HG02610 (cell line): Measurements from ENCODE around the gene BRD4.
"Not testable (repeated sequence)": the region's sequence is repeated elsewhere in the genome, so short reads cannot be mapped to it uniquely, and the experiment has no call there.

Experiments used
- ATAC-seq: cut with Tn5 transposase; IDR thresholded peaks from one replicate; pipeline ENCODE4 v1.9.1; 2021; ENCODE audit warnings: mild to moderate bottlenecking, moderate library complexity; ENCODE audit not compliant: unreplicated experiment

BRD4 gene

DNA sequence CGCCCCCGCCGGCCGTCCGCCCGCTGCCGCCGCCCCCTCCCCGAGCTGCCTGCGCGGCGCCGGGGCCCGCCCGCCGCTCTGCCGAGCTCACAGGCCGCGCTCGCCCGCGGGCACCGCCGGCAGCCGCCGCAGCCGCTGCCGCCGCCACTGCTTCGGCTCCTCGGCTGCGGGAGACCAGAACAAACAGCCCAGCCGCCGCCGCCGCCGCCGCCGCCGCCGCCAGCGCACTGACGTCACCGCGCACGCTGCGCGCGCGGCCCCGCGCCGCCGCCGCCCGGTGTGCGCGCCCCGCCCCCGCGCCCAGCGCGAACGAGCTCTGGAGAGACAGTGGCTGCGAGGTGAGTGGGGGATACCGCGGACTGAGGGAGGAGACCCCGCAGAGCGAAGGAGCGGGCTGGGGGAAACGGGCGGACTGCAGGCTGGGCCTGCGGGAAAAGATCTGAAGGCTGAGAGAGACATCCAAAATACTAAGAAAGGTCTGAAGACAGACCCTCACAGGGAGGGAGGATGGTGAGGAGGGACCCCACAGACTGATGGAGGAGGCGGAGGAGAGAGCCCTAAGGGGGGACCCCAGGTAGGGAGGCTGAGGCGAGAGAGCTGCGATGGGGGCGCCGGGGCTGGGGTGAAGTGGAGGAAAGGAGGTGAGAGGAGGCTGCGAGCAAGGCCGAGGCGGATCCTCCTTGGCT is at the start of gene BRD4:
TSS of gene BRD4 (minus strand) at position 229 of the 686 bp plus-strand sequence. CDS start 59,440 bp downstream, outside the sequence.
- peak; percentile 30 for ATAC-seq

DNA sequence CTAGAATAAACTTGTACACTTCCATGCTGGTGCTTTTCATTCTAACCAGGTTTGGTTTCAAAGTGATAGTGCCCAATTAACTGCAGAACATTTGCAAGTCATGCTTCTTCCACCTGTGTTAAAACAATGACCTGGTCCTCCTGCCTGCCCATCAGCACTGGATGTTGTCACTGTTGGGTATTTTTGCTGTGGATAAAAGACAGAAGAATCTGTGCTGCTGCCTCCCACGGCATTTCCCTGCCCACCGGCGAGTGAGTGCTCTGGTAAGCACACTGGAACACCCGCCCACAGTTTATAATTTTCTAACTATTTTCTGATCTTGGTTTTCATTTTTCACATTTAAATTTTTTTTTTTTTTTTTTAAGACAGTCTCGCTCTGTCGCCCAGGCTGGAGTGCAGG is 49.5 kb upstream of the BRD4 start:
- ATAC-seq: no peak

DNA sequence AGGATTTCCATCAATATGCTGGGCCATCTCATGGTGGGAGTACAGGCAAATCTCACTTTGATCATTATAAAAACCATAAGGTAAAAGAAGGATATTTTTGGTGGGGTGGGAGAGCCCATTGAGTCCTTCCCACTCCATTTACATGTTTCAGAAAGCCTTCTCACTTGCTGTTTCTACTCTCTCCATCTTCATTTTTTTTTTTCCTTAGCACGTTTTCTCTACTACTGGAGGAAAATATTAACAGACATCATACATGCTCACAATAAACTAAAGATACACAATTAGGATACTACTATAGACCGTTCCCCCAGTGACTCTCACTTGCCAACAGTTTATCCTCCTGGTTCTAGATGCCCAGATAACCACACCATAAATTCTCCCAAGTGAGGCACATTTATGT is 49.1 kb upstream of the BRD4 start:
- ATAC-seq: no peak

DNA sequence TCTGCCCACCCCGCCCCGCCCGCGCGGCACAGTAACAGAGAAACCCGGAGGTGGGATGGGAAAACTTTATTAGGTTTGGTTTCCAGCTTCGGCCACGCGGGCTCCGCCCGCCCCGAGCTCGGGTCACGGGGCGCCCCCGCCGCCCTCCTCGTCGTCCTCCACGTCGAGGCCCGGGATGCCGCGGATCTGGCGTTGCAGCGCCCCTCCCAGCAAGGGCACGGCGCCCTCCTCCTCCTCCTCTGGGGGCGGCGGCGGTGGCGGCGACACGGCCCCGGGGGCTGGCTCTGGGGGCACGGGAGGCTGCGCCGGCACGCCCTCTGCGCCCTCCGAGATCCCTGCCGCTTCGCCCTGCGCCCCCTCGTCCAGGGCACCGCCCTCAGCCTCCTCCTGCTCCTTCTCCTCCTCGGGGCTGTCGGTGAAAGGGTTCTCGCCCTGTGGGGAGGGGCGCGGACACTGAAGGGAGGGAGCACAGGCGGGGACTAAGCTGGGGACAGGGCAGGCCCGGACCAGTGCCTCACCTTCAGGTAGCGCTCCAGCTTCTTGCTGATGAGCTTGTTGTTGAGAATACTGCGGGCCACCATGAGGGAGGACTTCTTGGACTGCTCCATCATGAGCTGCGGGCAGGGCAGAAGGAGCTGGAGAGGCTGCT is 47.8 kb upstream of the BRD4 start:
- peak; percentile 16 for ATAC-seq

DNA sequence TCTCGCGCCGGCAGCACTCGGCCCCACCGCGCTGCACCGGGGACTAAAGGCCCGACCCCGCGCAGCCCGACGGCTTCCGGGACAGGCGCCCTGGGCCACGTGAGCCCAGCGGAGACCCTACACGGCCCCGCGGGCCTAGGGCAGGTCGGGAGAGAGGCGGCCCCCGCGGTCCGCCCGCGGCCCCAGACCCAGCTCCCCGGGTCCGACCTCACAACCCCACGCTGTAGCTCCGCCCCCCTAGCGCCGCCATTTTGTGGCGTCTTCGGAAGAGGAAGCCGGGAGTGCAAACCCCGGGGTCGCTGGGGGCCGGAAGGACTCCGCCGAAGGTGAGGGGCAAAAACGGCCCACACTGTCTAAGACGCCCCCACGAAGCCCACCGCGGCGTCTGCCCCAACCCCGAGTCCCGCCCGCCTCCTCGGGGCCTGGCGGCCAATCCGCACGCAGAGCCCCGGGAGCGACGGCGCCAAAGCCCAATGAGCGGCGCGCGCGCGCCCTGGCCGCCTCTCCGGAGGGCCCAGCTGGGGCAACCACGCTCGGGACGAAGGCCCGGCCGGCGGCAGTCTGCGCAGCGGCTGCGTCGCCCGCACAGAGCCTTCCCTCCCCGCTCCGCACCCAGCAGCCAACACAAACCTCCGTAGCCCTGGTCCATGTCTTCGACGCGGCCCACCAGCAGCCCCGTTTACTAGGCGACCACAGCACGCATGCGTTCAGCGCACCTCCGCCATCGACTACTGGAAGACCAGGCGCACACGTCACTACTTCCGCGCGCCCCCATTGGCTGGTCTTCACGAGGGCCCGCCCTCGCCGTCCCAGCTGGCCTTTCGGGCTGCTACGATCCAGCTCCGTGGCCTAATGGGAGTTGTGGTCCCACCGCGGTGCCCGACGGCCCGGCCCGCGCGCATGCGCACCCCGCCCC is 47.0 kb upstream of the BRD4 start, which contains the start of gene AKAP8:
TSS of gene AKAP8 (minus strand) at position 705 of the 916 bp plus-strand sequence. CDS start at position 649, 56 bp downstream.
- ATAC-seq: peak; percentile 87

DNA sequence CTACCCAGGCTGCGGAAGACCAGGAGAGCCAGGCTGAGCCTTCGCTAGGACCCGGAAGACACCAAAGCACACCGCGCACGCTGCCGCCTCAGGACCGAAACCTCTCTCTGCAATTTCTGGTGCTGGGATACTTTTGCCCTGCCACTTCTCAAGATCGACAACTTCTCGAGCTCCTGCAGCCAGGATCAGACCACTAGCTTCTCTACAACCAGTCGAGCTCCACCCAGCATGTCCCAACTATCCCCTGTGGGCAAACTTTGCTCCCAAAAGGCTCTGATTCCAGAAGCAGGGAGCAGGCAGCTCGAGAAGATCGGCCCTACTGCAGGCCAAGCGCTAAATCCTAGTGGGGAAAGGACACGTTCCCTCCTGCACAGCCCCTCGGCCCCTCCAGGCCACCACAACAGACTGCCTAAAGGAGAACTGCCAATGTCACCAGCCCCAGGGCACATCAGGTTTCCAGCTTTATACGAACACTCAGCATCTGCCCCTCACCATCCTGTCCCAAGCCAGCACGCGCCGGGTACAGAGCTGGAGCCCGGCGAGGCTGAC is 46.3 kb upstream of the BRD4 start:
- no peak for ATAC-seq

DNA sequence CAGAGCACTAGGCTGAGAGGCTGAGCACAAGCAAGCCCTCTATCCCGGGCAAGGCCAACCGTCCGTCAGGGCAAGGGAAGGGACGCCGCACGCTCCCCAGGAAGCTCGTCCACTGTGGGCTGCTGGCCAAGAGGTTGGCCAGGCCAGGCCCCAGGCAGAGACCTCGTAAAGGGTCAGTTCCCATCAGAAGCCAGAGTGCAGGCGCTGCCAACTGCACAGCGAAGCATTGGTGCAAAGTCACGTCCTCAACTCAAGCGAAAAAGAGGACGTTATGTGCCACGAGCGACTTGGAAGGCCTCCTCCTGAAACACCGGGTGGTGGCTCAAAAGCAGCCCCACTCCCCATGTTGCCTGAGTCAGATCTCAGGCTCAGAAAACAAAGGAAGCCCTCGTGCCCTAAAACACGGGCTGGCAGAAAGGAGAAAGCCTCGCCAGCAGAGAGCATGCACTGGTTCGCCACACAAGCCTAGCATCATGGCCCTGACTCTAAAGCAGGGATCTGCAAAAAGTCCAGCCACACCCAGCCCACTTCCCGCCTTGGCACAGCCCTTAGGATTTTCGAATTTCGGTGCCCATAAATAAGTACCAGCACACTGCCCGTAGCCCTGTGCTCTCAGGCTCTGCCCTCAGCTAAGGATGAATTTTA is 42.6 kb upstream of the BRD4 start:
- no peak for ATAC-seq

DNA sequence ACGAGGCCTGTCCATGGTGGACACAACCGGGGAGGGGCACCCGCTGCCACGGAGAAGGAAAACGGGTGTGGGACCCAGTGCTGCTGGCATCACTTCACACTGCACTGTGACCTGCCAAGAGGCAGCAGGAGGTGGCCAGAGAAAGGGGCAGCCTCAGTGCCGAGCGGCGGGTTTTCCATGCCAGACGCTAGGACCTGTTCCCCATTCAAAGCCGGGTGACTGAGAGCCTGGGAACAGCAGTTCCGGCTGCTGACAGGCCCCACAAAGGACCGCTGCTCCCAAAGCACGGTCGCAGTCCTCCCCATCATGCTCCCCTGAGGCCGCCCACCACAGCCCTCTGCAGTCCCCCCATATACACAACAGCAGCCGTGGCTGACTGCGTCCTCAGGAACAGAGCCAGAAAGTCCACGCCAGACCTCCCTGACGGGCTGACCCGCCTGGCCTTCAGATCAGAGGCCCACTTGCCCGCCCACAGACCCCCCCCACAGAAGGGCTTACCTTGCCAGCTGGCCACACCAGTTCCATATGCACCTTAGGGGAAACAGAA is 41.8 kb upstream of the BRD4 start:
- ATAC-seq: no peak

DNA sequence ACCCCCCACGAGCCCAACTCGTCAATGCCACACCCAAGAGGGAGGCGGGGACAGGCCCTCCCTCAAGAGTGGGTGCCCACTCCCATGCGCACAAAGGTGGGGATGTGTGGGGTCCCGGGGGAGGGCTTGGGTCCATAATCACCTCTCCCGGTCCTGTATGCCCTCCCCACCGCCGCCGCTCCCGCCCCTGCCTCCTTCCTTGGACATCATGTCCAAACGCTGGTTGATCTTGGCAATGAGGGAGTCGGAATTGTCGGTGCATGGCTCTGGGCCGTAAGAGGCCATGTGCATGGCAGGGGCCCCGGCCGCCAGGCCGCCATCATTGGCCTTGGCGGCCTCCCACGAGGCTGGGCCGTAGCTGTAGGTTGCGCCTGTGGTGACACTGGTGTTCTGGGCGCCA is 41.3 kb upstream of the BRD4 start:
- ATAC-seq: no peak

DNA sequence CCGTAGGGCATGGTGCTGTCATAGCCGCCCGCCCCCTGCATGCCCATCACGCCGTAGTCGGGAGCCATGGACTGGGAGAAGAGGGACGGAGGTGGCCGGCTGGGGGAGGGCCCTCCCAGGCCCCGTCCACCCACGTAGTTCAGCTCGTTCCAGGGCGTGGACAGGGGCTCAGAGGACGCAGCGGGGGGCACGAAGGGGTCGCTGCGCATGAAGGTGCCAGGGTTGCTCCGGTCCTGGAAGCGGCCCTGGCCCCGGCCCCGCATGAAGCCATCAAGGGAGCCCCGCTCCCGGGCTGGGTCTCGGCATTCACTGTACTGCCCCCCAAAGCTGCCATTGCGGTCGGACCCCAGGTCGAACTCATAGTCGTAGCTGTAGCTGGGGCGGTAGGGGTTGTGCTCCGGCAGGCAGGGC is 40.6 kb upstream of the BRD4 start:
- ATAC-seq: no peak

DNA sequence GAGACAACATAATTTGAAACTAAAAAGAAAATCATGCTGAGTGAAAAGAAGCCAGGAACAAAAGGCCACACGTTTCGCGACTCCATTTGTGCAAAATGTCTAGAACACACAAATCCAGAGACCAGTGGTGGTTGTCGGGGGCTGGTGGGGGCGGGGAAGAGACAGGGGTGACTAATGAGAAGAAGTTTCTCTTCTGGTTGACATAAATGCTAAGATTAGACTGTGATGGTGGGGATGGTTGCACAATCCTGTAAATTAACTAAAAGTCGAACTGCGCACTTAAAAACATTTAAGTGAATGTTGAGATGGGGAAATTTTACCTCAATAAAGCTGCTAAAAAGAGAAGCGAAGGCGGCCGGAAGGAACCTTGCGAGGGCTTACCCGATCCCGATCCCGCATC is 40.1 kb upstream of the BRD4 start:
- no peak for ATAC-seq

DNA sequence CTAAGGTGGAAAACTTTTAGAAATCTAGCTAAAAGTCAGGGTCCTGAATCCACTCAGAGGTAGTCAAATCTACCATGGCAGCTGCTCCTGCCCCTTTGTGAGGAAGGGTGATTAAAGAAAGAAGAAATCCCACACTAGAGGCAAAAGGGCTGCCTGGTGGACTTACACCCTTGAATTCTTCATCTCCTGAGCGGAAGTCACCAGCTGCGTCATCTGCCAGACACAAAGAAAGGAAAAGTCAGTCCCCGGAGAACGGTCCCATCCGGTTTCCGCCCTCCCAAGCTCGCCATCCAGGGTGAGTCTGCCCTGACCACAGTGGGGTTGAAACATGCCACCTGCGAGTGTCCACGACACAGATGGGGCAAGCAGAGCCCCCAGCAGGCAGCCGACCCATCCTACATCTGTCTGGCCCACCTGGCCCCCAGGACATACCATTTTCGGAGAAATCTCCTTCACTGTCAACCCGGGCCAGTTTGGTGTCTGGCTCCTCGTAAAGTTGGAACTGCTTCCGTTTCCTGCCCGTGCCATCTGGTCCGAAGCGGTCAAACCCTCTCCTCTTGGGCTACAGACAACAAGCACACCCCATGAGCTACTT is 39.5 kb upstream of the BRD4 start:
- ATAC-seq: no peak

DNA sequence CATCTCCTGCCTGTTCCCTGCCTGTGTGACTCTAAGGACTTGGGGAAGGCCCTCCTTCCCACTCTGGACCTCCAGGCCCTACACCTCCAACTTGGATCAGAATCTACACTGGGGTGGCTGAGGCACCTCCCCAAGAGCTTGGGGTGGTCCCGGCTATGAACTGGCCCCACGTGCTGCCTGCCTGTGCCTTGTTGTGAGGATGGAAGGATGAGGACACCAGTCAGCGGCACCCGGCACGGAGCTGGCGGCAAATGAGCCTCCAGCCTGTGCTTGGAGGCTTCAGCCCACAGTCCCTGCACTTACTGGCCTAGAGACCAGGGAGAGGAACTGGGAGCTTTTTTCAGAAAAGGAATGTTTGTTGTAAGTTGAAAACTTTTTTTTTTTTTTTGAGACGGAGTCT is 38.8 kb upstream of the BRD4 start:
- no peak for ATAC-seq

DNA sequence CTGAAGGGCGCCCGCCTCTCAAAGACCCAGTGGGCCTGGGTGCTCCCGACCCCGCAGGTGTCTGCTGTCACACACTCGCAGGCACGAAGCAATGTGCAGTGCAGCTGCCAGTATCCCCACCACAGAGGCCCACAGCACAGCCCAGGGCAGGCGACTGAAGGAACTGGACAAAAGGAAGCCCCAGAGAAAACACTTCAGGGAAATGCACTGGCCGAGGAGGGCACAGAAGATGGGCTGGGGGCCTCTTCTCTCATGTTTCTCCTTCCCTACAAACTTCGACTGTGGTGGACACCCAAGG is 37.2 kb upstream of the BRD4 start:
- ATAC-seq: no peak

DNA sequence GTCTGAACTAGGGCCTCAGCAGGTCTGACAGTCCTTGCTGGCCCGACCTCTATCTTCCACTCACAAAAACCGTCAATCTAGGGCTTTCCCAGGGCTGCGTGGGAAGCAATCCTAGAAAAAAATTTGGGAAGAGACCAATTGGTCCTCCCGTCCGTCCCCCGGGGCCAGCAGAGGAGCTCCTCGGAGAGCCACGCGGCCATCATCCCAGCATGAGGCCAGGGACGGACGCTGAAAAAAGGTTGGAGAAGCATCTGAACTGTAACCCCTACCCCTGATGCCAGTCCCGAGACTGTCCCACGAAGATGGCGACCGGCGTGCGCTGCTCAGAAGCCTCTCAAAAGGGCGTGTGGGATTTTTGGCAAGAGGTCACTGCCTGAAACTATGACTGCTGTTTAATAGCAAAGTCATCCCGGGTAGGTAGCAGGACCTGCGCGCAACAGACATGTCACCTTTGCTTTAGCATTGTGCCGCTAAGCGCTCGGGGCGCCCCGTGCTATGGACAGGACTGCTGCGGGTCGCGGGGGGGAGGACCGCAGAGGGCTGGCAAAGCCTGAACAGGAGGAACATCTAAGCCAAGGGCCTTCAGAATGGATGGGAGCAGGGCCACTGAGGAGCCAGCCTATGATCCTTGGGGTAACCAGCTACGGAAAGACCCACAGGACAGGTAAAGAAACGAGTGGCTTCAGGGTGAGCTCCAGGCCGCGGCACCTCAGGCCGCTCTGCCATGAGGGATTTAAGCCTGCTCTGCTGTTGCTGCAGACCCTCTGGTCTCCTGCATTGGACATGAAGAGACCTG is 36.7 kb upstream of the BRD4 start:
- no peak for ATAC-seq

DNA sequence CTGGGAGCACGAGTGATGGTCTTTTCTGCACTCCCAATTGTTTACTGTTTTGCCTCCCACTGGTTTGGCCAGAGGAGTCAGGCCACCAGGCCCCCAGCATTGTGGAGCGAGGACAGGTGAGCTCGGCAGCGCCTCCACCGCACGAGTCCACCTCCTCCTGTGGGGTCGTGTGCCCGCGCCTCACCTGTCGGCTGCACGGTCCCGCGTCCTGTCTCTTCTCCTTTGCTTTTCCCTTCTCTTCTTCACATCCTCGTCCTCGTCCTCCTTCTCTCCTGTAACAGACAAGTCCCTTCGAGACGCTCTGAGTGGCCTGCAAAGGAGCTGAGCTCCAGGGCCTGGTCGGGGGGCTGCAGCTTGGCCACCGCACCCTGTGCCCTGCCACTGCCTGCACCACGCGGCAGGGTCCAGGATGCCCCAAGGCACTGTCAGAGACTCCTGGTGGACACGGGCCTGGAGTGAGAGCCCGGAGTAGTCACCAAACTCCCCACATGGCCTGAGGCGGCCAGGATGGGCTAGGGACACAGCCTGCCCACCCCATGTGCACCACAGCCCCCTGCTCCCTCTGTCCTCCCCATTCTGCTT is 35.8 kb upstream of the BRD4 start:
- ATAC-seq: no peak

DNA sequence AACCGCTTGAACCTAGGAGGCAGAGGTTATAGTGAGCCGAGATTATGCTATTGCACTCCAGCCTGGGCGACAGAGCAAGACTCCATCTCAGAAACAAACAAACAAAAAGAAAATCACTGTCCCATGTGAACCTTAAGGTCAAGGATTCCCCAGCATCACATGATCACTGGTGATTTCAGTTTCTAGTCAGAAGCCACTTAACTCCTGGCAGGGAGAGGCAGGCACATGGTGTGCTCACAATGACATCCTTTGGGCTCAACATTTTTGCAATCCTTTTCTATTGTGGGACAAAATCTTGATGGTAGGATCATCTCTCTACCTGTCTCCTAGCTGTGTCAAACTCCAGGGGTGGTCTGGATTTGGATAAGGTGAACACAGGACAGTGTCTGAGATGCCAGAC is 35.1 kb upstream of the BRD4 start:
- ATAC-seq: no peak

DNA sequence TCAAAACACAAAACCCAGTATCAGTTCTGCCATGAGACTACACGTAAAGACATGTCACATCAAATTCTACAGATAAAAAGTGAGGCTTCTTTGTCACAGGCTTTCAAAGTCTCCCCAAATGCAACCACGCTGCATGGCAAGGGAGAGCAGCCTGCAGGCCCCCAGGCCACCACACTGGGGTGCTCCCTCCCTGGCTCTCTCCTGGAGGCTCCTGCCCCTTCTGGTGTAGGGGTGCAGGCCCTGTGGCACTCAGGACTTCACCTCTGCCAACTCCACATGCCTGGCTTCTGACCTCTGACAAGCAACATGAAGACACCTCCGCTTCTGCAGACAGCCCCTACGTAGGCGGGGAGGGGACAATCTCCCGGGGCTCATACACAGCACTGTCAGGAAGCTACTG is 32.9 kb upstream of the BRD4 start:
- no peak for ATAC-seq

DNA sequence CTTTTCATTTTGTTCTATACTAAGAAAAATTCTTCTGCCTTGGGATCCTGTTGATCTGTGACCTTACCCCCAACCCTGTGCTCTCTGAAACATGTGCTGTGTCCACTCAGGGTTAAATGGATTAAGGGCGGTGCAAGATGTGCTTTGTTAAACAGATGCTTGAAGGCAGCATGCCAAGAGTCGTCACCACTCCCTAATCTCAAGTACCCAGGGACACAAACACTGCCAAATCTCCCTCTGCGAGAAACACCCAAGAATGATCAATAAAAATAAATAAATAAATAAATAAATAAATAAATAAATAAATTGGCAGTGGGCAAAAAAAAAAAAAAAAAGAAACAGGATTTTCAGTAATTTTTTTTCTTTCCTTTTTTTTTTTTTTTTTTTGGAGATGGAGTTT is 31.5 kb upstream of the BRD4 start:
- not testable (repeated sequence) for ATAC-seq
